Activated effector memory CD4-positive, alpha-beta T cell treated with Interleukin-2 at 50 U/mL for 16 hours (primary cell): ENCODE measurements around the gene PLEKHA6.
A peak's percentile ranks its signal among the peaks of the same experiment; 100 is the strongest.

ENCODE experiments used
- DNase-seq: peaks from one replicate; pipeline ENCODE4 v3.0.0-alpha.2; 2020

The PLEKHA6 gene

GRCh38 chr1:204382714-204383083 lies 23.0 kb upstream of the PLEKHA6 start:
- DNase-seq: no peak

GRCh38 chr1:204380293-204380831 lies 20.6 kb upstream of the PLEKHA6 start:
- no peak for DNase-seq

- DNase-seq: peak; percentile 39
Measured at GRCh38 chr1:204377800-204378668, 18.3 kb upstream of the PLEKHA6 start.

- DNase-seq: no peak
Measured at GRCh38 chr1:204376919-204377799, 17.4 kb upstream of the PLEKHA6 start.

GRCh38 chr1:204376465-204376864 lies 16.7 kb upstream of the PLEKHA6 start:
- DNase-seq: no peak

- no peak for DNase-seq
Measured at GRCh38 chr1:204373911-204374310, 14.2 kb upstream of the PLEKHA6 start.

GRCh38 chr1:204370176-204370575 lies 10.4 kb upstream of the PLEKHA6 start:
- no peak for DNase-seq

- no peak for DNase-seq
Measured at GRCh38 chr1:204368996-204369726, 9.4 kb upstream of the PLEKHA6 start.

- DNase-seq: no peak
Measured at GRCh38 chr1:204367956-204368355, 8.2 kb upstream of the PLEKHA6 start.

- DNase-seq: no peak
Measured at GRCh38 chr1:204367193-204367858, 7.6 kb upstream of the PLEKHA6 start.

GRCh38 chr1:204366759-204367158 lies 7.0 kb upstream of the PLEKHA6 start:
- no peak for DNase-seq

- DNase-seq: peak; percentile 55
Measured at GRCh38 chr1:204363335-204364114, 3.8 kb upstream of the PLEKHA6 start.

GRCh38 chr1:204362984-204363334 lies 3.2 kb upstream of the PLEKHA6 start:
- no peak for DNase-seq

GRCh38 chr1:204361781-204362180 lies 2.1 kb upstream of the PLEKHA6 start:
- DNase-seq: no peak

GRCh38 chr1:204361341-204361771 lies 1.6 kb upstream of the PLEKHA6 start:
- no peak for DNase-seq

GRCh38 chr1:204360314-204360713 lies 585 bp upstream of the PLEKHA6 start:
- DNase-seq: no peak

GRCh38 chr1:204359131-204359473 lies 627 bp downstream of the PLEKHA6 start:
- DNase-seq: no peak

GRCh38 chr1:204358605-204359004 lies 1.1 kb downstream of the PLEKHA6 start:
- no peak for DNase-seq

GRCh38 chr1:204357551-204358490 lies 1.9 kb downstream of the PLEKHA6 start:
- DNase-seq: no peak

GRCh38 chr1:204356997-204357396 lies 2.7 kb downstream of the PLEKHA6 start:
- no peak for DNase-seq

- no peak for DNase-seq
Measured at GRCh38 chr1:204355913-204356312, 3.8 kb downstream of the PLEKHA6 start.
